Endometrial microvascular endothelial cells (primary cell): ENCODE data around the gene CAPN1. TPM values are rescaled to one million over a fixed set of nuclear protein-coding genes. Genes with fewer than 3 reads are reported as not detected.
"Not testable (repeated sequence)": the region's sequence is repeated elsewhere in the genome, so short reads cannot be mapped to it uniquely, and the experiment has no call there.

ENCODE experiments used
- in situ Hi-C: cut with HindIII; loops from 2 replicates; pipeline ENCODE4 v1.10.0; 2017; ENCODE audit warnings: low sequenced_read_pairs, low pct_unique_long_range_greater_than_20kb; ENCODE audit errors: inconsistent ontology term
- total RNA-seq: library from RNA; depleted of rRNA; stranded (reverse); fragments of >200 nt; gene quantifications from one replicate; pipeline ENCODE4 v1.2.3, GENCODE V29; 2015; ENCODE audit errors: inconsistent ontology term

Gene CAPN1
- total RNA-seq: 159 TPM

DNA sequence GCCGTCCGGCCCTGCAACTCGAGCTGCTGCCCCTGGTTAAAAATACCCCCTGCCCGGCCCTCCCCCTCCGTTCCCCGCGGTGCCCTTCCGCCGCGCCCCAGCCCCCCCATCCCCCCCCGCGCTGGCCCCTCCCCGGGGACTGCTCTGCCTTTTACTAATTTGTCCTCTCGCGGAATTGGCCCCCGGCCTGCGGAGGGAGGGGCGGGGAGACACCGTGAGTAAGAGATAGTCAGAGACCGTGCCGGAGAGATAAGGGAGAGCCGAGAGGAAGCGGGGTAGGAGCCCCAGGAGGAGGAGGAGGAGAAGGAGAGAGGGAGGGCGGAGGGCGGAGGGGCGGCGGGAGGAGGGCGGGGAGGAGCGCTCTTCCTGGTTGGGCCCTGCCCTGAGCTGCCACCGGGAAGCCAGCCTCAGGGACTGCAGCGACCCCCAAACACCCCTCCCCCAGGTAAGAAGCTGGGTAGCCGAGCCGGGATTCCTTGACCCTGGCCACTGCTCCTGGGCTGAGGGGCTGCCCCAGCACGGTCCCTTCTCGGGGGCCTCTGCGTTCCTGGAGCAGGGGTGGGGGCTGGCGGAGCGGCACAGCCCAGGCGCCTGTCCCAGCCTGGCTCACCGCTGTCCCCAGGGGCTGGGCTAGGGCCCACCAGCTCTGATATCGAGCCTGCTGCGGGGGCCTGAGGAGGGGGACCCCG, at the start of gene CAPN1:
Gene CAPN1 (plus strand): TSS at position 360 of the 689 bp plus-strand sequence. CDS start 774 bp downstream, outside the sequence.
- in situ Hi-C loops: no loop called here

DNA sequence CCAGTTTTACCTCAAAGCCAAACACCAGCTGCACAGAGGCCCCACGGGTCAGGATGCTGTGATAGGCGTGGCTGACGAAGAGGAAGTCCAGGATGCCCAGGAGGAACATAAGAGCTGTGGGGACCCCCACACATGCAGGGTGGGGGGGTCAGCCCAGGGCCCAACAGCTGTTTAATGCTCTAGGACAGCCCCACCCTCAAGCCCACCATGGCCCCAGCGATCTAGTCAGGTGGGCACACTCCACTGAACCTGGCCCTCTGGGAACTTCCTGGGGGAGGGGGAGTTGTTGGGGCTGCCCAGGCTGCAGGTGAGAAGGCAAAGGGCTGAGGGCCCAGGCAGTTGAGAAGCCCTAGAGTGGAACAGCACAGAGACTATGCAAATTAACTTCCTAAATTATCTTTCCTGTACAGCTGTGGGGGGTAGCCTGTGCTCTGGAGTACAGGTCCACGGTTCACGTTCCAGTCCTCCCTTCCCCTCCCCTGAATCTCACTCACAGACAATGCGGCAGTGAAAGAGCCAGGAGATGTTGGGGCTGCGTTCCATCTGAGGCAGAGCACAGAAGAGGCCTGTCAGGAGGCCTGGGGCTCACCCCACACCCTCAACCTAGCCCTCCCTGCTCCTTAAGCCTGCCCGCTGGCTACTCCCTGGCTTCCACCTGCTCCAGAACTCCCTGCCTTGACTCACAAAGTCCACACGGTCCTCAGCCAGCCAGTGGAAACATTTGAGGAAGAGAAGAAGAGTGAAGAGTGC, 49.3 kb upstream of the CAPN1 start:
- in situ Hi-C loops: no loop called here

DNA sequence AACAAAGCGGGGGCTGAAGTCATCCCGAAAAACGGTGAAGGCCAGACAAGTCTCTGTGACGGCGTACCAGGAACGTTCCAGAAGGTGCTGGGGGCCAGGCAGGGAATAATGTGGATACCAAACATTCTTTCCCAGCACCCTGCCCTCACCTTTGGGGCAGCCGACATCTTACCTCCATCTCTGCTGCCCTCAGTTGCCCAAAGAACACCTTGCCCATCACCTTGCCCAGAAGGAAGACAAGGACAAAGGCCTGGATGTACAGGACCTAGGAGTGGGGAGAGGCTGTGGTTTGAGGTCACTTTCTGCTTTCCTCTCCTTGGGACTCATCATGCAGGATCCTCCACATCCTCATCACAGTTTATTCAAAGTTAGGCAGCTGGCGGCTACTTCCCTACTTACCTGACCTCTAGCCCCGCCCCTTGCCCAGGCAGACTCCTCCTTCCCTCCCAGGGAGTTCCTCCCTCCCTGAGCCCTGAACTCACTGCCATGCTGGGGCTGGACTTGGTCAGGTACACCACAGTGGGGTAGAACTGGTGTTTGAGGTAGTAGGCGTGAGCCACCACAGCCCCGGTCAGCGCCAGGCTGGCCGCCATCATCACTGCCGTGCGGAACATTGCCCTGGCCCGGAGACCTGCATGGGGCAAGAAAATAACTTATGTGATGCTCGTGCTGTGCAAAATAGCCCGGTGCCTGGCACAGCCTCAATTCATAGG, 48.6 kb upstream of the CAPN1 start:
- in situ Hi-C loops: no loop called here

DNA sequence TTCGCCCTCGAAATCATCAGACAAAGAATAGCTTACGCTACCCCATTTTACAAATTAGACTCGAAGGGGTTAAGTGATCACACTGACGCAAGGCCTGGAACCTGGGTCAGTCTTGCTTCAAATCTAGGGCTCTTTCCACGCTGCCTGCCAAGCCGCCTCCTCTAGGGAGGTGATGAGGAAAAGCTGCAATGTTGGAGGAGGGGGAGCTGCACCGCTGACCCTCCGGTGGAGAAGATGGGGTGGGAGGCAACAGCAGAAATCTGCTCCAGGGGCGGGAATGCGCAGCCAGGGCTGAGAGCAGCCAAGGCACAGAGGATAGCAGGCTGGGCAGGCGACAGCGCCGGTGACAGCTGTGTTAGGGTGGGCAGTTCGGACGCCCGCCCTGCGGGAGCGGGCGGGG, 48.0 kb upstream of the CAPN1 start:
- in situ Hi-C loops: no loop called here

DNA sequence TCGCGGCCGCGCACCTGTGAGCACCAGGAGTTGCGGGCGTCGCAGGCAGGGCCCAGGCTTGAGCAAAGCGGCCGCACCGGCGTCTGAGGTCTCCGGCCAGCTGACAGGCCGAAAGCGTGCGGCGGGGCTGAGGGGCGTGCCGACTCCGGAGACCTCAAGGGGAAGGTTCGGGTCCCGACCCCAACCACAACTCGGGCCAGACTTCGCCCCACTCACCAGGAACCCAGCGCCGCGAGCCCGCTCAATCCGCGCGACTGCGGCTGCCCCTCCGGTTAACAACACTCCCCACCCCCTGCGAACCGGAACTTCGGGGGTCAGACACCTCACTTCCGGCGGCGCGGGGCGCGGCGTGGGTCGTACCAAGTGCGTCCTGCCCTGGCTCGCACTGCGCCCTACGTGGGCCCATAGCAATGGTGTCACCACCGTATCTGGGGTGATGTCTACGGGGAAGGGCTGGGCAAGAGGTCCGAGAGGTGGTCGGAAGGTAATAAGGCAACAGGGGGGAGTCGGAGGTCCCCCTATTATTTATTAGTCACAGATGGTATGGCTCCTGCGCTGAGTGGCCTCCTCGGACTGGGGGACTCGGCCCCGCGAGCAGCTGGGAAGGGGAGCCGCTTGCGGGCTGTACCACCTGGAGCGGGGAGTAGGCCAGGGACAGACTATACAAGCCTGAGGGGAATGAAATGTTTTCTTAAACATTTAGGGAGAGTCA, 47.3 kb upstream of the CAPN1 start, which contains the start of gene SYVN1:
Gene SYVN1 (minus strand): TSS at position 280 of the 712 bp plus-strand sequence. CDS start 918 bp downstream, outside the sequence.
- in situ Hi-C loops: no loop called here

DNA sequence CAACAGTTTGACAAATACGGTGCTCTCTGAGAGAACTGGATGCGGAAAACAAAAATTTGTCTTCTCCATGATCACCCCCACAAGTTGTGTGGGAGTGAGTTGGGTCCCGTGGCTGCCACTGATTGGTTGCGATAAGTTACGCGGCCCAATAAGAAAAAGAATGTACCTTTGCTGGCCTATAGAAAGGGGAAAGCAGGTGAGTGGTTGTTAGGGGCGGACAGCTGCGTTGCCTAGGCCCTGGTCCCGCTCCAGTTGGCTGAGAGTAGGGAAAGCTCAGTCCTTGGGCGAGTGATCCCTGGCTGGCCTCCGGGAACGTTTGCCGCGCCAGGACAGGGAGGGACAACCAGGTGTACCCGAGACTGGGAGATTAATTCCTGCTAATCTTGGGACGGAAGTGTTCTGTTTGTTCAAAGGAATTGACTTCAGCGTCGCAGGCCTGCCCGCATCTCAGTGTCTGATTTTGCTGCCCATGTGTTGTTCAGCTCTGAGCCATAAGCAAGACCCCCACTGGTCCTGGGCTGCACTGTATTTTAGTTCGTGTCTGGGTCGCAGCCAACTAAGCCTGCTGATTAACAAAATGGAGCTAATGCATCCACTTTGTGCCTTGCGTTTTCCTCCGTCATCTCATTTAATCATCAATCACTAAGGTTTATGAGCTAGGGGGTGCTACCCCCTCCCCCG, 46.6 kb upstream of the CAPN1 start:
- in situ Hi-C loops: no loop called here

DNA sequence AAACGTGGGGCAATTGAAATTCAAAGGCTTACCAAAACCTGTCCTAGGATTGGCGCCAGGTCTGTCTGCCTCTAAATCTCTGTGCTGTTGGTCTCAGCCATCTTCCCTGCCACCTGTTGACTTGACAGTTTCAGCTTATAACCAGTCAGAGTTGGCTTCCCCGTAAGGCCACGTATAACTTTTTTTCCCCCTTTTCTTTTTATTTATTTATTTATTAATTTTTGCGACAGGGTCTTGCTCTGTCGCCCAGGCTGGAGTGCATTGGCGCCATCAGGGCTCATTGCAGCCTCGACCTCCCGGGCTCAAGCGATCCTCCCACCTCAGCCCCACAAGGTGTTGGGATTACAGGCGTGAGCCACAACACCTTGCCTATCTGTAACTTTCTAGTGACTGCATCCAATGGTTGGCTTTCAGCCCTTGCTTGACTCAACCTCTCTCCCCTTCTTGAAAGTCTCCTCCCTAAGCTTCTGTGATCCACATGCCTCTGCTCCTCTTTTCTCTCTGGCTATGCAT, 46.0 kb upstream of the CAPN1 start:
- in situ Hi-C loops: no loop called here

DNA sequence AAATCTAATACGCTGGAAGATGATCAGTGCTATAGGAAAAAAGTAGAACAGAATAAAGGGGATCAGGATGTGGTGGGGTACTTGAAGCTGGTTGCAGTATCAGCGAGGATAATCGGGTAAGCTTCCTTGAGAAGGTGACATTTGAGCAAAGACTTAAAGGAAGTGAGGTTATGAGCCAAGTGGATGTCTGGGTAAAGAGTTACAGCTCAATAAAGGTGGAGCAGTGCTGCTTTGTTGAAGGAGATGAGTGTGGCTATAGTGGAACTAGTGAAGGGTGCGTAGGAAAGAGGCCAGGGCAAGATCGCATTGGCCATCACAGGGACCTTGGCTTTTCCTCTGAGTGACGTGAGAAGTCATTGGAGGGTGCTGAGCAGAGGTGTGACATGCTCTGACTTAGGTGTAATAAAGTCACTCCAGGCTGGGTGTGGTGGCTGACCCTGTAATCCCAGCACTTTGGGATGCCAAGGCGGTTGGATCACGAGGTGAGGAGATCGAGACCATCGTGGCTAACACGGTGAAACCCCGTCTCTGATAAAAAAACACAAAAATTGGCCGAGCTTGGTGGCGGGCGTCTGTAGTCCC, 45.1 kb upstream of the CAPN1 start:
- in situ Hi-C loops: no loop called here

DNA sequence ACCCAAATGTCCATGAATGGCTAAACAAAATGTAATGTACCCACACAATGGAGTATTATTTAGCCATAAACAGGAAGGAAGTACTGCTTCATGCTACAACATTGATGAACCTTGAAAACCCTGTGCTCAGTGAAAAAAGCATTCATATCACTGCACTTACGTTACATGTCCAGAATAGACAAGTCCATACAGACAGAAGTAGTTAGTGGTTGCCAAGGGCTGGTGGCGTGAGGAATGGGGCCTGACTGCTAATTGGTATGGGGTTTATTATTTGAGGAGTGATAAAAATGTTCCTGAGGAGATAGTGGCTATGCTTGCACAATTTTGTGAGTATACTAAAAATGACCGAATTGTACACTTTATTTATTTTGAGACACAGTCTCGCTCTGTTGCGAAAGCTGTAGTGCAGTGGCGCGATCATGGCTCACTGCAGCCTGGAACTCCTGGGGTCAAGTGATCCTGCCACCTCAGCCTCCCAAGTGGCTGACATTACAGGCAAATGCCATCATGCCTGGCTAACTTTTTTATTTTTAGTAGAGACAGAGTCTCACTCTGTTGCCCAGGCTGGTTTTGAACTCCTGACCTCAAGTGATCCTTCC, 39.7 kb upstream of the CAPN1 start:
- in situ Hi-C loops: no loop called here

DNA sequence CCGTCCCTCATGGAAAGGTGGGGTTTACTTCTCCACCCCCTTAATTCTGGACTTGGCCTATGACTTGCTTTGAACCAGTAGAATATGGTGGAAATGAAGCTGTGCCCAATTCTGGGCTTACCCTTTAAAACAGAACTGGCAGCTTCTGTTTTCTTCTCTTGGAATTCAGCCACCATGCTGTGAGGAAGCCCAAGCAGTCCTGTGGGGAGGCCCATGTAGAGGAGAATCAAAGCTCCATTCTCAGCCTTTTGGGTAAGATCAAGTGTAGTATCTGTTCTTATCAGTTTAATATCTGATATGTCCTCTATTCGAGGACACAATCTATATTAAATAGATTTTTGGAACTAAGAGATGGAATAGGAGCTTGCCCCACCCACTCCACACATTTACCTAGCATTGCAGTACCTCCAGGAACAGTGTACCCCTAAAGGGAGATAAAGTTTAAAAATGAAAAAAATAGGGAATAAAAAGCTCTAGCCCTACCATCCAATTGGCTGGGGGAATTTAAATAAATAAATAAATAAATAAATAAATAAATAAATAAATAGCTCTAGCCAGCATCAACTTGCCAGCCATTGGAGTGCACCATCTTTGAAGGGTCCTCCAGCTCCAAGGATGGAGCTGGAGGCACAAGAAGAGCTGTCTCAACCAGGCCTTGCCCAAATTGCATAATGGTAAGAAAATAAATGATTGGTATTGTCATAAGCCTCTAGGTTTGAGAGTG, 34.2 kb upstream of the CAPN1 start:
- in situ Hi-C loops: no loop called here

DNA sequence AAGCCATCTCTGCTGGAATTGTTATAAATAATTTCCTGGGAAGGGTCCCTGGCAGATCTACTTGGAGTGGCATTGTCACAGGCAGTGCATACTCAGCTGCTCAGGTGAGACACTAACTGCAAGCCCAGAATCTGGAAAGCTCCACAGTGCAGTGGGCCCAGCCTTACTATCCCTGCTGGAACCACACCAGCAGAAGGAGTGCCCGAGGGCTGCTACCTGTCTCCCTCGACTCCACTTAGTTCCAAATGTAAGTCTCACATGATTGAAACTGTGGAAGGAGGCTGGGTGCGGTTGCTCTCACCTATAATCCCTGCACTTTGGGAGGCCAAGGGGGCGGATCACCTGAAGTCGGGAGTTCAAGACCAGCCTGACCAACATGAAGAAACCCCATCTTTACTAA, 33.1 kb upstream of the CAPN1 start:
- in situ Hi-C loops: no loop called here

DNA sequence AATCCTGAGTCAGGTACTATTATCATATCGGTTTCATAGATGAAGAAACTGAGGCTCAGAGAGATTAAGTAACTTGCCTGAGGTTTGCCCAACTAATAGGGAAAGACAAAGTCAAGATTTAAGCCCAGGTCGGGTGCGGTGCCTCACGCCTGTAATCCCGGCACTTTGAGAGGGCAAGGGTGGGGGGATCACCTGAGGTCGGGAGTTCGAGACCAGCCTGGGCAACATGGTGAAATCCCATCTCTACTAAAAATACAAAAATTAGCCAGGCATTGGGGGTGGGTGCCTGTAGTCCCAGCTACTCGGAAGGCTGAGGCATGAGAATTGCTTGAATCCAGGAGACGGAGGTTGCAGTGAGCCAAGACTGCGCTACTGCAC, 31.6 kb upstream of the CAPN1 start:
- in situ Hi-C loops: not testable (repeated sequence)

DNA sequence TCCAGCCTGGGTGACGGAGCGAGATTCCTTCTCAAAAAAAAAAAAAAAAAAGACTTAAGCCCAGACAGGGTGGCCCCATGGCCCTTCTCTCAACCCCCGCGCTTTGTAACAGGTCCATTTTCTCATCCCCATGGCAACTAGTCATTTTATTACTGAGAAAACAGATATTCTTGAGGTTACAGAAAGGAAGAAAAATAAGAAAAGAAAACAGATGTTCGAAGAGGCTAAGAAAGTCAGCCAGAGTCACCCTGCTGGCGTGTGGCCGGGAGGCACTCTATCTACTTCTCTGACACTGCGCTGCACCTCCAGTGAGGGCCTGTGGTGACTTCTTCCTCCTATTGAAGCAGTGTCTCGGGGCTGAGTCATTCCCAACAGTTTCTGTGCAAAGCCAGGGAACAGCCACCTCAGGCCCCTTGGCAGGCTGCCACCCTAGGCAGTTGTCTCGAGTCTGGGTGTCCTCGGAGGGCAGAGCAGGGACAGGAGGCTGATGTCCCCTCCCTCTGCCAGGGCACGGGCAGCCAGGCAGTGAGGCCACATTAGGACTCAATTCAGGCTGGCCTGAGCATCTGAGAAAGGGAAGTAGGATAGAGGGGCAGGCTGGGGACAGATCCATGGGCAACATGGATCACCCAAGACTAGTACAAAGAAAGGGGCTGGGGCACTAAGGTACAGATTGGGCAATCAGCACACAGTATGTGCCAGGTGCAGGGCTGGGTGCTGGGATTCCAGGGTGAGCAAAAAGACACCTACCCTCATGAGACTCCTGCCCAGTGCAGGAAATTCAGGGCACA, 31.0 kb upstream of the CAPN1 start:
- in situ Hi-C loops: no loop called here

DNA sequence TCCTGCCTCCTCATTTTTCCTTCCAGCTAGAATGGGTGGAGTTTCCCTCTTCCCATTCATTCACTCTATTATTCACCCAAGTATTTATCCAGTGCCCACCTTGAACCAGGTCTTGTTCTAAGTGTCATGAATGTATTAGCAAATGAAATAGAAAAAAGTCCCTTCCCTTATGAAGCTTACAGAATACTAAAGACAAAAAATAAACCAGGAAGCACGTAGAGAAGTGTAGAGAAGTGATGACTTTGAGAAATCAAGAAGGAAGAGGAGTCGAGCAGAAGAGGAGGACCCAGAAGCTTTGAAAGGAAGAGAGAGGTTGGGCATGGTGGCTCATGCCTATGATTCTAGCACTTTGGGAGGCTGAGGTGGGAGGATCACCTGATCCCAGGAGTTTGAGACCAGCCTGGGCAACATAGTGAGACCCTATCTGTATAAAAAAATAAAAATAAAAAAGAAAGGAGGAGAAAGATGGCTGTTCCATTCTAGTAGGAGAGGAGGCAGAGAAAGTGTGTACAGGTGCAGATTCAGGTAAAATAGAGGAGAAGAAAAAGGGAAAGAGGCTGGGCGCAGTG, 30.3 kb upstream of the CAPN1 start:
- in situ Hi-C loops: no loop called here

DNA sequence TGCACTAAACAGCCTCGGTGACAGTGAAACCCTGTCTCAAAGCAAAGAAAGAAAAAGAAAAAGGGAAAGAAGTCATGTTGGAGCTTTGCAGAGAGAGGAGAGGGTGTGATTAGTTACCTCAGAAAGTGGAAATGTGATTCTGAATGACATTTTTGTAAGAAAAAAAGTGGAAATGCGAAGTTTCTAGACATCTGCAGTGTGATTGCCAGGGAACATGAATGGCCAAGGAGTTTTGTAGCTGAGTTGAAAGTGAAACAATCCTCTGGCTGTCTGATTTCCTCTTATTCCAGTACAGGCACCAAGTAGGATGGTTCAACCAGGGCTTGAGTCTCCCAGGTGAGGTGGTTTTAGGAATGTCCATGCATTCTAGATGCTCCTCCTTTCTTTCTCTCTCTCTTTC, 29.6 kb upstream of the CAPN1 start:
- in situ Hi-C loops: no loop called here

DNA sequence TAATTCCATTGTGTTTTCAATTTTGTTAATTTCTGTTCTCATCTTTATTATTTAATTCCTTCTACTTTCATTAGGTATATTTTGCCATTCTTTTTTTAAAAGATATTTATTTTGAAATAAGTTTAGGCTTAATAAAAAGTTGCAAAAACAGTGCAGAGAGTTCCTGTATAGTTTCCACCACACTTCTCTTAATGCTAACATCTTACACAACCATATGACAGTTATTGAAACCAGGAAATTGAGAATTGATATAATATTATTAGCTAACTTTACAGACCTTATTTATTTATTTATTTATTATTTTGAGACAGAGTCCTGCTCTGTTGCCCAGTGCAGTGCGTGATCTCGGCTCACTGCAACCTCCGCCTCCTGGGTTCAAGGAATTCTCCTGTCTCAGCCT, 25.5 kb upstream of the CAPN1 start:
- in situ Hi-C loops: no loop called here
